ENCODE results near the gene C11orf24. TPM values are rescaled to one million over a fixed set of nuclear protein-coding genes. Genes with fewer than 3 reads are reported as not detected.

The C11orf24 gene
- total RNA-seq, 4 donors from 2014 or later = 15.1 to 48.7 (median 26.0) TPM

GRCh38 chr11:68257477-68258362 lies 14.1 kb downstream of the C11orf24 start:
- H3K9me3 ChIP-seq = no peaks in the 10 kb centered on the region
- H3K4me1 ChIP-seq = peaks cover 0 to 23% (median 5%) of the 10 kb centered on the region in 3 donors
- H3K4me3 ChIP-seq = peak overlapping the region in 1 of 2 donors; percentile 29
- peaks cover 0 to 24% of the 10 kb centered on the region in 2 donors for H3K36me3 ChIP-seq
- WGBS, 2 donors (ENCODE audit: low coverage in 1 of 2) = 15 to 38% methylated on average over 3 to 10 of the region's 22 CpGs
- ATAC-seq = peak; percentile 83
- H3K27me3 ChIP-seq = no peaks in the 10 kb centered on the region
- peak overlapping the region in 2 of 4 donors; percentile 41 to 51 for H3K27ac ChIP-seq
- TF ChIP-seq CTCF (IDR thresholded peaks at IDR 0.05) (peak in 3 of 4 experiments; percentile 90 to 94 (median 92)), POLR2AphosphoS5 (IDR thresholded peaks at IDR 0.05) (peak; percentile 68), EP300 (IDR thresholded peaks at IDR 0.05) (no peak), POLR2A (IDR thresholded peaks at IDR 0.05) (no peak)

- H3K9me3 ChIP-seq = no peaks in the 10 kb centered on the region
- peaks cover 0 to 23% (median 5%) of the 10 kb centered on the region in 3 donors for H3K4me1 ChIP-seq
- ATAC-seq = peak; percentile 6
- 31 to 47% methylated on average over 2 to 7 of the region's 9 CpGs for WGBS, 2 donors (ENCODE audit: low coverage in 1 of 2)
- no peaks in the 10 kb centered on the region for H3K27me3 ChIP-seq
- H3K36me3 ChIP-seq = peaks cover 0 to 10% of the 10 kb centered on the region in 2 donors
- peak overlapping the region in 1 of 4 donors; percentile 33 for H3K27ac ChIP-seq
- TF ChIP-seq EP300 (IDR thresholded peaks at IDR 0.05) = no peak
- no peak for TF ChIP-seq CTCF (IDR thresholded peaks at IDR 0.05)
- TF ChIP-seq POLR2A (IDR thresholded peaks at IDR 0.05) = no peak
- no peak for TF ChIP-seq POLR2AphosphoS5 (IDR thresholded peaks at IDR 0.05)
- H3K4me3 ChIP-seq = no peak overlapping the region
Observed at GRCh38 chr11:68256331-68256741, 15.4 kb downstream of the C11orf24 start.

GRCh38 chr11:68255526-68255925 lies 16.2 kb downstream of the C11orf24 start:
- H3K9me3 ChIP-seq = no peaks in the 10 kb centered on the region
- ATAC-seq = no peak
- WGBS, 2 donors (ENCODE audit: low coverage in 1 of 2) = 61 to 91% methylated on average over 8 to 13 of the region's 13 CpGs

GRCh38 chr11:68254421-68254820 lies 17.4 kb downstream of the C11orf24 start:
- WGBS, 2 donors (ENCODE audit: low coverage in 1 of 2) = 80% methylated on average over 1 of the region's 14 CpGs; no CpG with 5 or more reads in 1 of the 2 donors
- no peak overlapping the region for H3K27ac ChIP-seq
- TF ChIP-seq CTCF (IDR thresholded peaks at IDR 0.05) = no peak
- TF ChIP-seq POLR2A (IDR thresholded peaks at IDR 0.05) = no peak
- TF ChIP-seq EP300 (IDR thresholded peaks at IDR 0.05) = no peak
- no peak for TF ChIP-seq POLR2AphosphoS5 (IDR thresholded peaks at IDR 0.05)
- peaks cover 0 to 23% (median 5%) of the 10 kb centered on the region in 3 donors for H3K4me1 ChIP-seq
- no peak overlapping the region for H3K4me3 ChIP-seq
- H3K36me3 ChIP-seq = no peaks in the 10 kb centered on the region
- H3K9me3 ChIP-seq = no peaks in the 10 kb centered on the region
- no peaks in the 10 kb centered on the region for H3K27me3 ChIP-seq
- no peak for ATAC-seq

More at GRCh38 chr11:68255526-68255925, 16.2 kb downstream of the C11orf24 start:
- TF ChIP-seq CTCF (IDR thresholded peaks at IDR 0.05) = no peak
- no peak for TF ChIP-seq POLR2A (IDR thresholded peaks at IDR 0.05)
- no peak for TF ChIP-seq EP300 (IDR thresholded peaks at IDR 0.05)
- TF ChIP-seq POLR2AphosphoS5 (IDR thresholded peaks at IDR 0.05) = no peak
- Histone ChIP-seq H3K36me3 (peaks cover 0 to 2% of the 10 kb centered on the region in 2 donors), H3K4me1 (peaks cover 0 to 23% (median 5%) of the 10 kb centered on the region in 3 donors), H3K27me3 (no peaks in the 10 kb centered on the region), H3K27ac (no peak overlapping the region), H3K4me3 (no peak overlapping the region)
